Kidney (tissue), 14 donors: ENCODE measurements around the gene IL13RA1. TPM values are rescaled to one million over a fixed set of nuclear protein-coding genes. Genes with fewer than 3 reads are reported as not detected.

ENCODE experiments used
- DNase-seq, 5 donors: peaks; one replicate each; pipeline ENCODE4 v3.0.0-alpha.2; 2013 to 2020
- FAIRE-seq: peaks from 2 replicates; lab custom pipeline; 2012; peaks lifted over from hg19 to GRCh38; lab: Jason Lieb, UNC
- H3K27ac ChIP-seq, 2 donors: one replicate each; pipeline ENCODE4 v1.7.0; 2013; ENCODE audit warnings: low read depth in 2 of 2, low read length in 2 of 2, inconsistent platforms in 1 of 2
- H3K27me3 ChIP-seq: one replicate; pipeline ENCODE4 v1.7.1; 2013; ENCODE audit warnings: low read length, inconsistent platforms; ENCODE audit not compliant: control insufficient read depth, insufficient read depth
- H3K36me3 ChIP-seq, 3 donors: one replicate each; pipeline versions ENCODE4 v1.7.0 to v1.7.1; 2013; ENCODE audit warnings: low read length in 3 of 3, control low read depth in 1 of 3, inconsistent platforms in 1 of 3; ENCODE audit not compliant: insufficient read depth in 3 of 3, control insufficient read depth in 2 of 3
- H3K4me1 ChIP-seq, 3 donors: one replicate each; pipeline versions ENCODE4 v1.7.0 to v1.7.1; 2013; ENCODE audit warnings: low read length in 3 of 3, inconsistent platforms in 1 of 3, low read depth in 1 of 3; ENCODE audit not compliant: control insufficient read depth in 2 of 3, insufficient read depth in 2 of 3
- H3K4me3 ChIP-seq, 3 donors: one replicate each; pipeline versions ENCODE4 v1.7.0 to v1.8.1; 2013; ENCODE audit warnings: low read length in 3 of 3, control low read depth in 1 of 3, inconsistent platforms in 1 of 3
- H3K9ac ChIP-seq, 3 donors: one replicate each; pipeline versions ENCODE4 v1.7.0 to v1.7.1; 2013; ENCODE audit warnings: low read length in 3 of 3, control low read depth in 1 of 3, inconsistent platforms in 1 of 3
- H3K9me3 ChIP-seq, 3 donors: one replicate each; pipeline versions ENCODE4 v1.7.0 to v1.7.1; 2013; ENCODE audit warnings: low read length in 3 of 3, control low read depth in 1 of 3, inconsistent platforms in 1 of 3; ENCODE audit not compliant: control insufficient read depth in 2 of 3, insufficient read depth in 1 of 3
- intact Hi-C: fragments of 100-400 bp; cut with DNase I; formaldehyde crosslinking; loops from one replicate; pipeline ENCODE4 v1.11.1; 2022
- polyA plus RNA-seq: library from polyadenylated mRNA; stranded (reverse); fragments of 350-450 nt; fragmentation: Illumina TruSeq; extraction: RNeasy Lipid Tissue Mini Kit (QIAGEN cat#74804); gene quantifications from one replicate; pipeline ENCODE4 v1.2.3, GENCODE V29; 2014; ENCODE audit warnings: low read depth, low replicate concordance; ENCODE audit not compliant: insufficient read depth
- total RNA-seq: library from RNA; stranded (reverse); fragmentation: NEBNext Ultra II Directional; extraction: Animal tissue kit (Norgen Biotek cat#: 25700); gene quantifications from one replicate; pipeline ENCODE4 v1.2.1, GENCODE V29; 2021
- TF ChIP-seq, protein P1 (sequence below): IDR thresholded peaks from 3 replicates; pipeline ENCODE4 v1.5.1; 2012; ENCODE audit warnings: mild to moderate bottlenecking, moderate library complexity, borderline replicate concordance; ENCODE audit not compliant: insufficient read depth; ENCODE audit errors: extremely low read depth
- donor health status: control.
- donor health status: control.
- donor health status: control.
- donor health status: control.
- donor health status: control.
- donor health status: DM: yes; HTN: yes; CAD: no.
- donor health status: Normal renal cell carcinoma (clear cell type).

IL13RA1 gene
- total and polyA plus RNA-seq, 2 donors from 2014 or later = 26.5 to 79.8 TPM

GRCh38 chrX:118763489-118763888, 36.1 kb downstream of the IL13RA1 start:
- Histone ChIP-seq H3K4me3 (no peak overlapping the region), H3K36me3 (no peaks in the 10 kb centered on the region), H3K4me1 (no peaks in the 10 kb centered on the region), H3K9me3 (no peaks in the 10 kb centered on the region), H3K27ac (no peak overlapping the region), H3K27me3 (no peaks in the 10 kb centered on the region), H3K9ac (no peak overlapping the region)
- no peak for DNase-seq
- intact Hi-C loops = no loop called here
- TF ChIP-seq, protein P1, sequence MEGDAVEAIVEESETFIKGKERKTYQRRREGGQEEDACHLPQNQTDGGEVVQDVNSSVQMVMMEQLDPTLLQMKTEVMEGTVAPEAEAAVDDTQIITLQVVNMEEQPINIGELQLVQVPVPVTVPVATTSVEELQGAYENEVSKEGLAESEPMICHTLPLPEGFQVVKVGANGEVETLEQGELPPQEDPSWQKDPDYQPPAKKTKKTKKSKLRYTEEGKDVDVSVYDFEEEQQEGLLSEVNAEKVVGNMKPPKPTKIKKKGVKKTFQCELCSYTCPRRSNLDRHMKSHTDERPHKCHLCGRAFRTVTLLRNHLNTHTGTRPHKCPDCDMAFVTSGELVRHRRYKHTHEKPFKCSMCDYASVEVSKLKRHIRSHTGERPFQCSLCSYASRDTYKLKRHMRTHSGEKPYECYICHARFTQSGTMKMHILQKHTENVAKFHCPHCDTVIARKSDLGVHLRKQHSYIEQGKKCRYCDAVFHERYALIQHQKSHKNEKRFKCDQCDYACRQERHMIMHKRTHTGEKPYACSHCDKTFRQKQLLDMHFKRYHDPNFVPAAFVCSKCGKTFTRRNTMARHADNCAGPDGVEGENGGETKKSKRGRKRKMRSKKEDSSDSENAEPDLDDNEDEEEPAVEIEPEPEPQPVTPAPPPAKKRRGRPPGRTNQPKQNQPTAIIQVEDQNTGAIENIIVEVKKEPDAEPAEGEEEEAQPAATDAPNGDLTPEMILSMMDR = no peak
- FAIRE-seq = peak; percentile 32

DNA sequence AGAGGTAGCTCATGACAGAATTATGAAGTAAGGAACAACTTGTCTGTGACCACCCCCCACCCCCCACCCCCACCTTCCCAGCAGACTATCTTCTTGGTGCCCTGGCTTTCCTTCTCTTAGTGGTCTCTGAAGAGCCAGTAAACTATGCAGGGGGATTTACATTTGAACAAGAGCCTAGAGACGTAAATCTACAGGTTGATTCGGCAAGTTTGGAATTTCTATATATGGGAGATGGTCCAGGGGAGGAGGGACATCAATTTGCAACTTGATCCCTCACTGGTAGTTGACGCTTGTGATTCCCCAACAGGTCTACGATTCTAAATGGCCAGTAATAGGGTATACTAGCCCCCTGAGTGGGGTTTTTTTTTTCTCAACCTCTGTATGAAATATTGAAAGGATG, 36.7 kb downstream of the IL13RA1 start:
- no peak overlapping the region for H3K9ac ChIP-seq
- no peaks in the 10 kb centered on the region for H3K9me3 ChIP-seq
- TF ChIP-seq, protein P1 = no peak
- FAIRE-seq (no peak), DNase-seq (no peak)
- H3K27me3 ChIP-seq = no peaks in the 10 kb centered on the region
- peaks cover 0 to 5% (median 0%) of the 10 kb centered on the region in 3 donors for H3K36me3 ChIP-seq
- no peak overlapping the region for H3K4me3 ChIP-seq
- intact Hi-C loops = no loop called here
- no peak overlapping the region for H3K27ac ChIP-seq
- no peaks in the 10 kb centered on the region for H3K4me1 ChIP-seq

GRCh38 chrX:118770133-118770760, 42.8 kb downstream of the IL13RA1 start:
- intact Hi-C loops = no loop called here
- Histone ChIP-seq H3K9ac (no peak overlapping the region), H3K4me3 (no peak overlapping the region), H3K27me3 (no peaks in the 10 kb centered on the region), H3K36me3 (peaks cover 0 to 5% (median 0%) of the 10 kb centered on the region in 3 donors), H3K27ac (no peak overlapping the region), H3K4me1 (no peaks in the 10 kb centered on the region), H3K9me3 (no peaks in the 10 kb centered on the region)
- FAIRE-seq (no peak), DNase-seq (peak in 1 of 5 donors; percentile 67)
- TF ChIP-seq, protein P1 = no peak
